ENCODE results near the gene ARHGEF28. TPM values are rescaled to one million over a fixed set of nuclear protein-coding genes. Genes with fewer than 3 reads are reported as not detected.

ARHGEF28 gene
- total RNA-seq, 4 donors from 2014 or later, result 13.3 to 19.0 (median 16.9) TPM

DNA sequence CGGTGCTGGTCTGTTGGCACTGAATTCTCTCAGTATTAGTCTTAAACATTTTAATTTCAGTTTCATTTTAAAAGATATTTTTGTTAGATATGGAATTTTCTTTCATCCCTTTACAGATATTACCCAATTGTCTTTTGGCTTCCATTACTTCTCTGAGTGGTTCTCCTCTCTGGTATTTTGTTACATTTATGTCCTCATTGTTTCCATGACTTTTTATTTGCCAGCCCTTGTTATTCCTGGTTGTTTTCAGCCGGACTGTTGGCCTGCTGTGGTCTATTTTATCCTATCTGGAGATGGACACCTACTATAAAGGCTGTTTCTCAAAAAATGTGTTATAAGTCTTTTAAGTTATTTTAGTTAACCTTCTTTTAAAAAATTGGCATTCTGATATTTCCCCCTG lies 117.2 kb downstream of the ARHGEF28 start:
- Histone ChIP-seq H3K27me3 (no peaks in the 10 kb centered on the region), H3K4me3 (no peak overlapping the region), H3K36me3 (no peaks in the 10 kb centered on the region), H3K4me1 (peaks cover 0 to 5% (median 0%) of the 10 kb centered on the region in 4 donors), H3K9me3 (no peaks in the 10 kb centered on the region), H3K27ac (no peak overlapping the region)
- DNase-seq, result no peak
- TF ChIP-seq POLR2A (IDR thresholded peaks at IDR 0.05), result no peak
- TF ChIP-seq, protein P1, sequence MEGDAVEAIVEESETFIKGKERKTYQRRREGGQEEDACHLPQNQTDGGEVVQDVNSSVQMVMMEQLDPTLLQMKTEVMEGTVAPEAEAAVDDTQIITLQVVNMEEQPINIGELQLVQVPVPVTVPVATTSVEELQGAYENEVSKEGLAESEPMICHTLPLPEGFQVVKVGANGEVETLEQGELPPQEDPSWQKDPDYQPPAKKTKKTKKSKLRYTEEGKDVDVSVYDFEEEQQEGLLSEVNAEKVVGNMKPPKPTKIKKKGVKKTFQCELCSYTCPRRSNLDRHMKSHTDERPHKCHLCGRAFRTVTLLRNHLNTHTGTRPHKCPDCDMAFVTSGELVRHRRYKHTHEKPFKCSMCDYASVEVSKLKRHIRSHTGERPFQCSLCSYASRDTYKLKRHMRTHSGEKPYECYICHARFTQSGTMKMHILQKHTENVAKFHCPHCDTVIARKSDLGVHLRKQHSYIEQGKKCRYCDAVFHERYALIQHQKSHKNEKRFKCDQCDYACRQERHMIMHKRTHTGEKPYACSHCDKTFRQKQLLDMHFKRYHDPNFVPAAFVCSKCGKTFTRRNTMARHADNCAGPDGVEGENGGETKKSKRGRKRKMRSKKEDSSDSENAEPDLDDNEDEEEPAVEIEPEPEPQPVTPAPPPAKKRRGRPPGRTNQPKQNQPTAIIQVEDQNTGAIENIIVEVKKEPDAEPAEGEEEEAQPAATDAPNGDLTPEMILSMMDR (IDR thresholded peaks at IDR 0.05), result no peak

DNA sequence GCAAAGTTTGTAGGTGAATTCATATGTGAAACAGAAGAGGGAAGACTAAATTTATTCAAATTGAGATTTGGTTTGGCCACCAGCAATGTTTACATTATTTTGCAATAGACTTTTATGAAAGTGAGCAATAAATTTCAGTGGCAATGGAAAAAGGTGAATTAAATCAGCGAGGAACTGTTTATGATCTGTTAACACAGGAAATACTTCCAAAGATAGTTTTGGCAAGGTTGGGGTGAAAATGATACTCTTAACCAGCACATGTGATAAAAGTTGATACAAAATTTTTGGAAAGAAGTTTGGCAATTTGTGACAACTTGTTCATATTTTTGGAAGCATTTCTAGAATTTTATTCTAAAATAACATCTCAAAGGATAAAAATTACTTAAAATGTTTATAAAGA lies 119.8 kb downstream of the ARHGEF28 start:
- no peak for DNase-seq
- H3K9me3 ChIP-seq, result no peaks in the 10 kb centered on the region
- no peak overlapping the region for H3K4me3 ChIP-seq
- H3K4me1 ChIP-seq, result peaks cover 0 to 14% (median 0%) of the 10 kb centered on the region in 4 donors
- TF ChIP-seq, protein P1 (IDR thresholded peaks at IDR 0.05), result no peak
- TF ChIP-seq POLR2A (IDR thresholded peaks at IDR 0.05), result no peak
- H3K36me3 ChIP-seq, result no peaks in the 10 kb centered on the region
- no peak overlapping the region for H3K27ac ChIP-seq
- no peaks in the 10 kb centered on the region for H3K27me3 ChIP-seq

DNA sequence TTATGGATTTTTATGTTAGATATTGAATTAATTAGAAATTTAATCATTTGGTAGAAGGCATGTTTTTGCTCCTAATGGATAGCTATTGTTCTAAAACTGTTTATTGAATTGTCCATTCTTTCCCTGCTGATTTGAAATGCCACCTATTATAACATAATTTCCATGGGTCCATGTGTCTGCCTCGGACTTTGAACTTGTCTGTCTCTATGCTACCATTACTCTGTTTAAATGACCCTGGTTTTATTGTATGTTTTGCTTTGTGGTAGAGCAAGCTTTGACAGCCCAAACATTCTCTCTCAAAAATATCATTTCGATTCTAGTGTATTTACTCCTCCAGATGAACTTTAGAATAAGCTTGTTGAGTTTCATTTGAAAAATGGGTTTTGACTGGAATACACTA lies 120.6 kb downstream of the ARHGEF28 start:
- Histone ChIP-seq H3K9me3 (no peaks in the 10 kb centered on the region), H3K27me3 (no peaks in the 10 kb centered on the region), H3K4me3 (no peak overlapping the region), H3K27ac (no peak overlapping the region), H3K36me3 (no peaks in the 10 kb centered on the region), H3K4me1 (peaks cover 0 to 14% (median 0%) of the 10 kb centered on the region in 4 donors)
- TF ChIP-seq POLR2A (IDR thresholded peaks at IDR 0.05), result no peak
- TF ChIP-seq, protein P1 (IDR thresholded peaks at IDR 0.05), result no peak
- DNase-seq, result no peak

DNA sequence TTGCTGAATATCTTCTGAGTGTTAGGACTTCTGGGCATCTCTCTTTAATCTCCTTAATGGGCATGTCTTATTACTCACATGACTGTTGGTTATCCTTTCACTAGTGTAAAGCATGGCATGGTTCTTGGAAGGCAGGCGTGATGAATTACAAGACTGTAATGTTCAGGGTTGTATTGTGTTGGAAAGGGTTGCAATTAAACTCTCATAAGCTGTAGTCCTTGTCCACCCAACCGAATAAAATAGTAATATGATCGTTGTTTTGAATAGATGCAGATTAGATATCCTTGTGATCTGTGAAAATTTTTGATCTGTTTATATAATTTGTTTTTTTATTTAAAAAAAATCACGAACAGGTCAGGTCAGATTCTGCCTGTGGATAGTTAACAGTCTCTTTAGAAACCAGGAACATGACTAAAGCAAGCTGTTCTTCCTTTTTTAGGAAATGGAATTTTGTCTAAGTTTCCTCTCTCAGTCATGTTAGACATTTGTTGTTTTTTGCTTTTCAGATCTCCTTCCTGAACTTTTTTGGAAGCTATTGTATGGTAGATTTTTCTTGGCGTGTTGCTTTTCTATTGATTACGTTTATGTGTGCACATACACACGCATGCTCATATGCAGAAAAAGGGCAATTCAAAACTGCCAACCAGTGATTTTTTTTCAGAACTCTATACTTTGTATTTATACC lies 121.8 kb downstream of the ARHGEF28 start:
- TF ChIP-seq, protein P1 (IDR thresholded peaks at IDR 0.05), result no peak
- no peak for TF ChIP-seq POLR2A (IDR thresholded peaks at IDR 0.05)
- H3K9me3 ChIP-seq, result no peaks in the 10 kb centered on the region
- H3K27ac ChIP-seq, result no peak overlapping the region
- DNase-seq, result no peak
- peaks cover 0 to 14% (median 0%) of the 10 kb centered on the region in 4 donors for H3K4me1 ChIP-seq
- H3K27me3 ChIP-seq, result no peaks in the 10 kb centered on the region
- H3K4me3 ChIP-seq, result no peak overlapping the region
- H3K36me3 ChIP-seq, result no peaks in the 10 kb centered on the region

DNA sequence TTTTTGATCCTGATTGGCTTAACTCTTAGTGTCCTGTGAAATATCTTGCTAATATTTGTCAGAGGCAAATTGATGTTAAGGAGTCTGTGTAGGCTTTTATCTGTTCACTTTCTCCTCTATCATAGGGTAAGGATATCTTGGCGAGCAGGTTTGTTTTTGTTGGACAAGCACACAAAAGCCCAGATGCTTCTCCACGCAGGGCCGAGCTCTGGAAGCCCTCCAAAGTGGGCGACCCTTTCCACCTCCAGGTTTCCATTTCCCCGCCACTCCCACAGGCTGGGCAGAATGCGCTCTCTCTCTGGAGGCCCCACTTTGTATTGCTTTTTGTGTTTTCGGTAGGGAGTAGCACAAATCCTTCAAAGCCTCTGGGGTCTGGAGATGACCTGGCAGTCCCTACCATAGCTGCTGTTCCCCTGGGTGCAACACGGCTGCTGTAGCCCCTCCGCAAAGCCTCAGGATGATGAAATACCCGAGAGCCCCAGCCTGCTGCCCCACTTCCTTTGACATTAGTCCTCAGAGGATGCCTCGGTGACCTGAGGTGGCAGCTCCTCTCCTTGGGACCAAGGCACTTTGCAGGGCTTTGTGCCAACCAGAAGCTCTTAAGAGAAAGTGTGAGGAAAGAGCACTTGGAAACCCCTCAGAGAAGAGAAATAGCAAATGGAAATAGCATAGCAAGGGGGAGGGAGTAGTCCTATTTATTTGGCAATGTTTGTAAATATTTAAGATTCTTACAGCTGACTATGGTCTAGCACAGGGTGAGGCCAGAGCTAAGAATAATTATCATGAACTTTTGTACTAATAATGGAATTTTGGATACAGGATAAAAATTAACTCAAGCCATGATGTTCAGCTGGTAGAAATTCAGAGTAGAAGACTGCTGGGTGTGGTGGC lies 122.8 kb downstream of the ARHGEF28 start:
- Histone ChIP-seq H3K9me3 (no peaks in the 10 kb centered on the region), H3K27me3 (no peaks in the 10 kb centered on the region), H3K36me3 (no peaks in the 10 kb centered on the region), H3K4me1 (peaks cover 0 to 14% (median 0%) of the 10 kb centered on the region in 4 donors), H3K4me3 (no peak overlapping the region), H3K27ac (peak overlapping the region in 1 of 4 donors; percentile 29)
- TF ChIP-seq POLR2A (IDR thresholded peaks at IDR 0.05), result no peak
- TF ChIP-seq, protein P1 (IDR thresholded peaks at IDR 0.05), result no peak
- no peak for DNase-seq
